Stimulated activated naive CD8-positive, alpha-beta T cell treated with anti-CD3 and anti-CD28 coated beads, Interleukin-15, Interleukin-2, amounts not matched to agents 100 U/mL and 50 U/mL, for 24 hours (primary cell): ENCODE measurements around the gene SNAPC1.
A peak's percentile ranks its signal among the peaks of the same experiment; 100 is the strongest.
"Not testable (repeated sequence)": the region's sequence is repeated elsewhere in the genome, so short reads cannot be mapped to it uniquely, and the experiment has no call there.

ENCODE experiments used
- ATAC-seq: fragments of 150-1000 bp; cut with Tn5 transposase; one replicate; pipeline ENCODE4 v1.10.0; 2021
- DNase-seq: peaks from one replicate; pipeline ENCODE4 v3.0.0; 2021

The SNAPC1 gene

DNA sequence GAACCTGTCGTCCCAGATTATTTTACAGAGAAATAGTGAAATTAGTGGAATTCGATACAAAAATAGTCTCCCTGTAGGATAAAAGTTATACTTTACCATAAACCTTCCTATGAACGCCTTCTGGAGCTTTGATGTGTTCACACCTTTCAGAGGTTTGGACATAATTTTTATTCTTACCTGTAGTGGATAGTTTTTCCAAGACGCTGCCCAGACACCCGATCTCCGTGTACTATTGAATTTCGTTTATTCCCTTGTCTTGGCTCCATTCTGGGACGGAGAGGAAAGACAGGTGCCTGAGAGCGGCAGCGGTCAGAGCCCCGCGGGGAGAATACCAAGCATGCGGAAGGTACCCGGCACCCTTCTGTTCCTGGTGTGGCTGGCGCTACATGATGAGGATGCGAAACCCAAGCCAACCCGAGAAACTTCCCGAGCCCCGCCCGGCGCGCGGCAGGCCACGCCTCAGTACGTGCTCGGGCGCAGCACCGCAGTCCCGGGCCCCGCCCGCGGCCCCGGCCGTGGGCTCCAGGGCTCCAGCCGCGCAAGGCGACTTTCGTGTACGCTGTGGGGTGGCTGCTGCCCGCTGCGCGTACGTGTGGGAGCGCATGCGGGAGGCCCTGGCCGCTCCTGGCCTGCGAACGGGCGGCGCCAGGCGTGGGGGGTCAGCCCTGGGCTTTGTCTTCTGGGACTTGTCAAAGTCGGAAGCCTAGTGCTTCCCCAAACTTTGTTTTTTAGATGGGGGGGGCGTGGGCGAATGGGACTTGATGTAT, 11.3 kb upstream of the SNAPC1 start:
- DNase-seq: peak; percentile 90
- peak; percentile 97 for ATAC-seq

DNA sequence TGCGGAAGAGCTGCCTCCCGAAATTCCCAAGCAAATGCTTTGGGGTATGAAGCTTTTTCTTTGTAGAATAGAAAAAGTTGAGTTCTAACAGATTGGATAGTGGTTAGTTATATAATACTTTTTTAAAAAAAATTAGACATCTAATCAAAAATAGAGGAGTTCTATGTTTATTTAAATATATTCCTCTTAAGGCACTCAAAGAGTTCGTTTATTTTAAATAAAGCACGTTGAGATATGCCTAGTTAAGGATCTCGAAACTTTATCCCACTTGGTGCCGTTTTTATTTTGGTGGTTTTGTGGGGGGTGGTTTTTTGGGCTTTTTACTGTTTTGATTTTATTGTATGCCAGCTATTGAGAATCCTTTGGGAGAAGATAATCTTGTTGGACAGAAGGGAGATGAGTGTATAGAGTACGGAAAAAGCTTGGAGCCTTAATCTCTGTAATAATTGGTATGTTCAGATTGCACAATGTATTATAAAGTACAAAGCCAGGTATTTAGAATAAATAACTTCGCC, 10.7 kb upstream of the SNAPC1 start:
- no peak for ATAC-seq

DNA sequence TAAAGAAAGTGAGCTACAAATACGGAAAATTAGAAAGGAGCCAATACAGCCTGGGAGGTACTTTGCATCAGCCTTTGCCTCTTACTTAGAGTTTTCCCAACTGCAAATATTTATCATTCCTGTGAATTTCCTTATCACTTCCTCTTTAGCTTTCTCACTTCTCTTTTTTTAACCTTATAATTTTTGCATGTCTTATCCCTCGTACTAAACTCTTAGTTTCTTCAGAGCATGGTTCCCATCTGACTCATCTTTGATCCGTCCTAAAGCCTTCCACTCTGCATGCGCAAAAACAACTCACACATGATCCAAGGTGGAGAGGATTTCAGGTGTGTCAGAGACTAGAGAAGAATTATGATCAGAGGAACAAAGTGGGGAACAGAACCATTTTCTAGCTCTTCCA, 9.6 kb upstream of the SNAPC1 start:
- DNase-seq (no peak), ATAC-seq (no peak)

More for the DNA sequence above, 10.7 kb upstream of the SNAPC1 start:
- no peak for DNase-seq

DNA sequence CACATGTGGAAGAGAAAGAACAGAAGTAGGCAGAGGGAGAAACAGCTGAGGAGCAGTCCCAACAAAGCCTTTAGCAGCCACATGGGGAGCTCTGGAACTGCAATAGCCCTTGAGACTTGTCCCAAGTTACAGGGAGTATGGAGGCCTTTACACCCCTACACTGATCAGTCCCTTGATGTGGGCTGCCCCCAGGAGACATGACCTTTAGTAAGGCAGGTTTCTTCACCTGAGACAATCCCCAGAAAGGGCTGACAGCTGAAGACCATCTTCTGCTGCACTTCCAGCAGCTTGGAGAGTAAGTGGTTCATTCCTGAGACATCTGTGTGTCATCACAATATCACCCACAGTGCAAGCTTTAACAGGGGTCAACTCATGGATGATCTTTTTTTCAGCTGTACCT, 8.6 kb upstream of the SNAPC1 start:
- ATAC-seq (no peak), DNase-seq (no peak)

DNA sequence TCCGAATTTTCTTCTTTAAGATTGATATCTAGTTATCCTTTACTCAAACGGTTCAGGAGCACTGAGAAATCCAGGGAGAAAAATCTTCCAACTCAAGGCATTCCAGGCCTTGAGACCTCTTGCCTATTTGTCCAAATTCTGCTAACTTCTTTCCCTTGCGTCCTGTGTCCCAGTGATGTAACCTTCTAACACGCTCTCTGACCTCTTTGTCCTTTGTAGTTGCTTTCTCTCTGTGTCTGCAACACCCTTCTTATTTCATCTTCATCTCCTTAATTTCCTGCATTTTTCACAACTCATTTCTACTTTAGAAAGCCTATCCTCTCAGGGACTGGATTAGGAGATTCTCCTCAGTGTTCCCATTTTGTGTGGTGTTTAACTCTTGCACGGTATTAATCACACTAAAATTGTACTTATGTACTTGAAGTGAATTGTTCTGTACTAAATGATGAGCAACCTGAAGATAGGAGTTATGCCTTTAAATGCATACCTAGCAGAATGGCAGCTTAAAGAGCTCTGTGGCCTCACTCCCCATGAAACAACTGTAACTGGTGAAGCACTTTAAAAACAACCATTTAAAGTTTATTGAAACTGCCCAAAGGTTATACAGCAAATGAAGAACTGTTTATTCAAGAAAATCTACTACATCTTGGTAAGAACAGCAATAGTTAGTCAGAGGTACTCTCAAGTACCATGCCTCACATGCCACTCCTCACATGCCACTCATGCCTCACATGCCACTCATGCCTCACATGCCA, 7.4 kb upstream of the SNAPC1 start:
- no peak for DNase-seq
- ATAC-seq: no peak

DNA sequence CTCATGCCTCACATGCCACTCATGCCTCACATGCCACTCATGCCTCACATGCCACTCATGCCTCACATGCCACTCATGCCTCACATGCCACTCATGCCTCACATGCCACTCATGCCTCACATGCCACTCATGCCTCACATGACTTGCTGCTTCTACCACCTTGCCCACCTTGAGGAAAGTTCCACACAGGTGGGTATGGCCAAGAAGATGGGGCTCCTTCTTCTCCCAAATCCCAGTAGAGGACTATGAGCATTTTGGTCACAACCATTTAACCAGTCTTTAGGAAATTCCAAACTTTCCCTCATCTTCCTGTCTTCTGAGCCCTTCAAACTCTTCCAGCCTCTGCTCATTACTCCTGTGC, 6.9 kb upstream of the SNAPC1 start:
- ATAC-seq, DNase-seq: not testable (repeated sequence)

DNA sequence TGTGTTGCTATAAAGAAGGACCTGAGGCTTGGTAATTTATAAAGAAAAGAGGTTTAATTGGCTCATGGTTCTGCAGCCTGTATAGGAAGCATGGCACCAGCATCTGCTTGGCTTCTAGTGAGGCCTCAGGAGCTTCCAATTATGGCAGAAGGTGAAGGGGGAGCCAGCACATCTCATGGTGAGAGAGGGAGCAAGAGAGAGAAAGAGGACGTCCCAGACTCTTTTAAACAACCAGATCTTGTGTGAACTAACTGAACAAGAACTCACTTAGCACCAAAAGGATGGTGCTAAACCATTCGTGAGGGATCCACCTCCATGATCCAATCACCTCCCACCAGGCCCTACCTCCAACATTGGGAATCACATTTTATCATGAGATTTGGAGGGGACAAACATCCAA, 6.1 kb upstream of the SNAPC1 start:
- ATAC-seq (no peak), DNase-seq (no peak)

DNA sequence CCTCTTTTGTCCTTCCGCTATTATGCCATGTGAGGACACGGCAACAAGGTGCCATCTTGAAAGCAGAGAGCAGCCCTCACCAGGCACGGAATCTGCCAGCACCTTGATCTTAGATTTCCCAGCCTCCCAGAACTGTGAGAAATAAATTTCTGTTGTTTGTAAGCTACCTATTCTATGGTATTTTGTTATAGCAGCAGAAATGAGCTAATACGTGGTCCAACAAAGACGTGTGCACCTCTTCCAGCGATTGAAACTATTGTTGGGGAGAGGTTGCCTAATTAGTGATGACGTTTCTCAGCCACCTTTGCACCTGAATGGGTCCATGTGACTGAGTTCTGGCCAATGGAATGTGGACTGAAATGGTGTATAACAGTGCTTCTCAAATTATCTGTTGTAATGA, 2.3 kb upstream of the SNAPC1 start:
- no peak for DNase-seq
- no peak for ATAC-seq

DNA sequence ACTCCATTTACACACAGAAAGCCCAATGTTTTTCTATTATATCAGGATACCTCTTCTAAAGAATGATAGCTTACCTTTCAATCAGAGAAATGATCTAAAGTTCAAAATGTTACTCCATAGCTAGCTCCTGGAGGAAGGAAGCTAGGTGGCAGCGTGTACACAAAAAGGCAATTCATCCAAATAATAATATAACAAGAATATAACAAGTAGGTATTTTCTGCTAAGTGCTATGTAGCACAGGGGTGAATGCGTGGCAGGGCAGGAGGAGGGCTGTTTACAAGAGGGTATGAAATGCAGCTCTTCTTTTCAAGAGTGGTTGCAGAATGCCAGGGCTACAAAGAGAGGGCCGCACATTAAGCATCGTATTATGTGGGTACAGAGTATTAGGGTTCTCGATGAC, 663 bp upstream of the SNAPC1 start:
- DNase-seq (no peak), ATAC-seq (no peak)

DNA sequence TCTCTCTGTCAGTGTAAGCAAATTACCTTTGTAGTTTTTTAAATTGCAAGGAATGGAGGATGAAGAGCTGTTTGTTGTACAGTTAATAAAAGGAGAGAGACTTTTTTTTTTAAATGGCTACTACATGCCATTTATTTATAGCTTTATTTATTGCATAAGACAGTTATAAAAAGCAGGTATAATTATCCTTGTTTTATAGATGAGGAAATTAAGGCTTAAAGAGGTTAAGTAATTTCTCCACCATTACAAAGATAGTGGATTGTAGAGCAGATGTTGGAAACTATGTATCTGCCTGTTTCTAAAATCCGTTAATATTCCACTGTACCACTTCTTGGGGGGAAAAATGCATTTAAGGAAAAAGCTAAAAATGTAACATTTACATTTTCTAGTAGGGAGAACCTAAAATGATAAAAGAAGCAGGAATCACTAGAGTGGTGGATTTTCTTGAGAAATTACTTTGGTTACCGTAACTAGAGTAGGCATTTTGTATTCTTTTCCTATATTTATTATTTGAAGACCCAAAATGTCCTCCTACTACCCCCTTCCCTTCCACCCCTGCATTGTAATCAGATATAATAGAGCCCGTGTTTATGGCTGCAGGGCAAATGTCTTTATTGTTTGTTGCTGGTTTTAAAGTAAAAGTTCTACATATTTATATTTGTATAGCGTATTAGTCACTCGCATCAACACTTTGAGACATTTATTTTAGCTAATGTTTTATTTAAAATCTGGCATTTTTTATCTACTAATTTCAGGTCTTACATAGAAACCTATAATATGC, 2.3 kb downstream of the SNAPC1 start:
- ATAC-seq (no peak), DNase-seq (no peak)

DNA sequence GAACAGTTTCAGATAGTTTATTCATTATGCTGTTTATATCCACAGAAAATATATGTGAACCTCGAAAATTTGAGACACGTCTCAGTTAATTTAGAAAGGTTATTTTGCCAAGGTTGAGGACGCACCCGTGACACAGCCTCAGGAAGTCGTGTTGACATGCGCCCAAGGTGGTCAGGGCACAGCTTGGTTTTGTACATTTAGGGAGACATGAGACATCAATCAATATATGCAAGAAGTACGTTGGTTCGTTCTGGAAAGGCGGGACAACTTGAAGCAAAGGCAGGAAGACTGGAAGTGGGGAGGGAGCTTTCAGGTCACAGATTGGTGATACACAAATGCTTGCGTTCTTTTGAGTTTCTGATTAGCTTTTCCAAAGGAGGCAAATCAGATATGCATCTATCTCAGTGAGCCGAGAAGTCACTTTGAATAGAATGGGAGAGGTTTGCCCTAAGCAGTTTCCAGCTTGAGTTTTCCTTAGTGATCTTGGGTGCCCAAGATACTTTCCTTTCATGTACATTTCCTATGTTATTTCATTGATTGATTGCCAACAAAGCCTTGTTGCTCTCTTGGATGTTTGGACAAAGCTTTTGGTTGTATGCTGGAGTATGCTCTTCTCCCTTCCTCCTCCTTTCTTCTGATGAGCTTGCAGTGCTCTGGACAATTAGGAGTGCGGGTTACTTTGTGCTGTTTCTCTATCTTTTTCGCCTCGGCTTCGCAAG, 3.2 kb downstream of the SNAPC1 start:
- ATAC-seq (no peak), DNase-seq (no peak)

DNA sequence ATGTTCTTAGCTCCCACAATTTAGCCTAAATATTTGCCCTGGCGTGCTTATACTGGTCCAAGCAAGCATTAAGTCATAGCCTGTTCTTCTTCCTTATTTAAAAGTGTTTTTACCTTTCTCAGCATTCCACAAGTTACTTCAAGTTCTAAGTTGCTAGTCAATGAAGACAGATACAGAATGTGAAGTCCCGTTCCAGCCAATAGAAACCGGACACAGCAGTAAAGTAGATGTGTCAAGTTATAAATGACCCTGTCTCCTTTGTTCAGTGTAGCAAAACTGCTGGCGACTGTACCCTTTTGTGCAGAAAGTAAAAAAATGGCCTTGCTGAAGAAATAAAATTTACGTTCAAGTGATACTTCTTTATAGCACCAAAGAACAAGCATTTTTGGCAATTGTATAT, 3.9 kb downstream of the SNAPC1 start:
- DNase-seq (no peak), ATAC-seq (no peak)

DNA sequence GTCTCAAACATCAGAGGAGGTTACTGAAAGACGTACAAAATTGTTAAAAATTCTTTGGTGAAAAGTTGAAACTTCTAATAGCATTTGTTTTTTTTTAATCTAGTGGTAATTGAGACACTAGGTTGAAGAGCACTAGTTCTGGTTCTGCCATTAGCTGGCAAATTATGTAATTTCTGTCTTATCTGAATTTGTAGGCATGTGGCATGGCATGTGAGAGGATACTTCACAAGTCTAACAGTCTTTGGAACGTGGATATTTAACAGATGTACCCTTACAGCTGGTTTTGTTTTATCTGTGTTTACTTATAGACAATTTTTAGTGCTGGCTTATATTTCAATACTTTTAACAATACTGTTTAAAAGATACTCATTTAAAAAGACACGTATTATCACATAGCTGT, 6.0 kb downstream of the SNAPC1 start:
- ATAC-seq (no peak), DNase-seq (no peak)

DNA sequence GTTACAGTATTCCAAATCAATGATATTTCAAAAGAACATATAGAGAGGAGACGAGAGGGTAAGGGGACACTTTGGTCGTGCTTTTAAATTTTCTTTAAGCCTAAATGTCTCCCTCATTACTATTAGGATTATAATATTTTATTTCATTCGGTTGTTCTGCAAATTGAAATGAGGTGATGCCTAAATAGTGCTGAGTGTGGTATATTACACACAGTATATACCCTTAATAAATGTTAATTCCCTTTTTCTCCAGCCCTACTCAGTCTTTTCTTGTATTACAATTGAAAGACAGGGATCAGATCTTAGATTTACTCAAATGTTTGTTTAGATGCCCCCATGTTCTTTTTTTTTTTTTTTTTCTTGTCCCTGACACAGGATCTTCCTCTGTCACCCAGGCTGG, 7.7 kb downstream of the SNAPC1 start:
- no peak for DNase-seq
- ATAC-seq: no peak

DNA sequence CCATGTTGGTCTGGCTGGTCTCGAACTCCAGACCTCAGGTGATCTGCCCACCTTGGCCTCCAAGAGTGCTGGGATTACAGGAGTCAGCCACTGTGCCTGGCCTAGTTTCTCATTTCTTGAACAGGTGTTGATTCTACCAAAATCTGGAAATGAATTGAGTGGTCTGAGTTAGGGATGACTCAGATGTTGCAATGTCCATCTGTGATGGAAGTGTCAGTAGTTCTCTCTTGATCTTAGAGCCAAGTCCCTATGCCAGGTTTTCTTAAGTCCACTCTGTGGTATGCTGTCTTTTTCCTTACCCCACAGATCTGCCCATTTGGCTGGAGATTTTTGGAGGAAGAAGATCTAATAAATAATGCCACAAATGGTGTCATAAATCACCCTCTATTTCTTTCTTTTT, 12.6 kb downstream of the SNAPC1 start:
- ATAC-seq (no peak), DNase-seq (no peak)

DNA sequence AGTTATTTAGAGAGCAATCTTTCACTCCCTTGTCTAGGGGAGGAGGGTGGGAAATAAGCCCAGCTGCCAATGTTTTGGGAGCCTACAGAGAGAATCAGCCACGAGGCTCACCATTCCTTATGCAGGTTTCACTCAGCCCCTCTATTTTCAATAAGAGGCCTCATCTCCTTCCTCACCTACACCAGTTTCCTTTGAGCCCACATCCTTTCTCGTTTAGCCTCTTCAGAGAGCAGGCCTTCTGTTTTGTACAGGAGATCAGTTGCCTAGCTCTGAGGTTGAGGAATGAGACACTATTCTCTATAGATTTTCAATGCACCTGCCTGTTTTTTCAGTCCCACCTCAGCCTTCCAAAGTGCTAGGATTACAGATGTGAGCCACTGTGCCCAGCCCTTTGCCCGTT, 17.9 kb downstream of the SNAPC1 start:
- DNase-seq: no peak
- peak; percentile 65 for ATAC-seq

DNA sequence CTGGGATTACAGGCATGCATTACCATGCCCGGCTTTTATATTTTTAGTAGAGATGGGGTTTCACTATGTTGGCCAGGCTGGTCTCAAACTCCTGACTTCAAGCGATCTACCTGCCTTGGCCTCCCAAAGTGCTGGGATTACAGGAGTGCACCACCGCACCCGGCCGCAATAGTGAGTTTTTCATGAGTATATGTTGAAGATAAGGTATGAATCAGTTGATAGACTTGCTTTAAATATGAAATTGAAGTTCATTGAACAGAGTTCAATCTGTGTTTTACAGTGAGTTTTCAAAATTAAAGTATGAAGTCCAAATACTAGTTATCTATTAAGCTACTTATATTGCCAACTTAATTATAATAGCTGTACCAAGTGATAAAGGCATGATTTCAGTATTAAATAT, 35.1 kb downstream of the SNAPC1 start:
- DNase-seq: no peak
- no peak for ATAC-seq

DNA sequence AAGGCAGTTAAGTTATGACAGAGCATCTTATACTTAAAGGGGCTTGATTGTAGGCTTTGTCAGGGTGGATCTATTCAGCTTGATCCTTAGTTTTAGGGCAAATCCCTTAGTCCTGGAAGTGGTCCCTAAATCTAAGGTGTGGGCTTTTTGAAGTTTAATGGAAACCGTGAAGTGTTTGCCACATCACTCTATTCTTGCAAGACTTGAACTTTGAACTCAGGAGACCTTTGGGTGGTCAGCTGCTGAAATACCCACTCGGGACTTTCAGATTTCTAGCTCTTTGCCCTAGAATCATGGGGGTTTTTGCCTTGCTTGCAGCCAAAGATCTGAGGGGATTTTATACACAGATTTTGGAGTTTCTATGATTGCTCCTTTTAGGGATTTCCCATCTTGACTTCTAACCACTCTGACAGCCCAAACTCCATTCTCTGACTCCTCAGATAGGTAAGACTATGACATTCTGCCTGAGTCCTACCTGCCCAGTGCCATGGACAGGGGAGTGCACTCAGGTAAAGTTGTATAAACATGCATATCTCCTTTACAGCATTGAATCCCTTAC, 39.9 kb downstream of the SNAPC1 start:
- no peak for DNase-seq
- ATAC-seq: peak; percentile 32

DNA sequence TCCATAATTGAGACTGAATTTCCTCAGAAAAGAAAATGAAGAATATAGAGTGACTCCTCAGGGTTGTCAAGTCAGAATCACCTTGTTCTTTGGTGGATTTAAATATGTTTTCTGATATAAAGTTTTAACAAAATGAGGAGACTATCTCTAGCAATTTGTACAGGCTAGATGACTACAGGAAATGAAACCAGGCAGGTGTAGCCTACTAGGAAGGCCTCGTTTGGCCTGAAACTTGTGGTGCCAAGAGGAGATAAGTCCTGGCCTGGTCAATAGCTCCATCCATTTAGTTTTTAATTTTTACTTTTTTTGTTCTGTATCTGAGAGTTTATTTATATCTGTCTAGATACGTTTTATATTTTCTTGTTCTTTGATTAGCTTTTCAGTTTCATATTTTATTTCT, 41.5 kb downstream of the SNAPC1 start:
- ATAC-seq (no peak), DNase-seq (no peak)

DNA sequence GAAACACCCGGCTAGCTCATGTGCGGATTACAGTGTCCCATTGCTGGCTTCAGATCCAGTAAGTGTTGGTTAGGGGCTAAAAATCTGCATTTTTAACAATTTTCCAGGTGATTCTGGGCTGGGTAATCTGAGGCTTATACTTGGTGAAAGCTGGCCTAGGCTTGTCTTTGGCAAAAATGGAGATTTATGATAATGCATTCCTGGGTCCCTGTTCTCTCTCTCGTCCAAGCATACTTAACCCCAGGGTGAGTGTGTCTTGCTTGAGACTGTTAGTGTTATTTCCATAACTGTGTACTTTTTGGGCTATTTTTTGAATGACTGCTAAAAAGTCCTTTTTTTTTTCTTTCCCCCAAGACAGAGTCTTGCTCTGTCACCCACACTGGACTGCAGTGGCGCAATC, 43.2 kb downstream of the SNAPC1 start:
- ATAC-seq (no peak), DNase-seq (no peak)

DNA sequence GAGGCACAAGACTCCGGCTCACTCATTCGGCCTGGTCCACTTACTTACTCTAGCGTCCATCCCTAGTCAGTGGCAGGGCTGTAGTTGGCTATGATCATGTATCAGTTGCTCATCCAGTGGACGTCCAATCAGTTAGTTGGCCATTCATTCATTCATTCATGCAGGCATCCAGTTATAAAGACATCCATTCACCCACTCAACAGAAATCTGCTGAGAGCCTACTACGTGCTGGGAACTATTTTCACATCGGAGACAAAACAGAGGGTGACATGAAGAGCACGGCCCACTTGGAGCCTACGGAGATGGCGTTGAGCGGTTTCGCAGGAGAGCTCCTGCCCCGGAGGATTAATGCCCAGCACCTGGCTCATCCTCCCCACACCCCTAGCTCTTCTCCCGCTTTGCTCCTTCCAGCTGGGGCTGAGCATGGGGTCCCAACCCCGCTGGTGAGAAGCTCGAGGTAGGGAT, 49.7 kb downstream of the SNAPC1 start:
- no peak for ATAC-seq
- no peak for DNase-seq
